Measurements from ENCODE around the gene TTC28.

DNA sequence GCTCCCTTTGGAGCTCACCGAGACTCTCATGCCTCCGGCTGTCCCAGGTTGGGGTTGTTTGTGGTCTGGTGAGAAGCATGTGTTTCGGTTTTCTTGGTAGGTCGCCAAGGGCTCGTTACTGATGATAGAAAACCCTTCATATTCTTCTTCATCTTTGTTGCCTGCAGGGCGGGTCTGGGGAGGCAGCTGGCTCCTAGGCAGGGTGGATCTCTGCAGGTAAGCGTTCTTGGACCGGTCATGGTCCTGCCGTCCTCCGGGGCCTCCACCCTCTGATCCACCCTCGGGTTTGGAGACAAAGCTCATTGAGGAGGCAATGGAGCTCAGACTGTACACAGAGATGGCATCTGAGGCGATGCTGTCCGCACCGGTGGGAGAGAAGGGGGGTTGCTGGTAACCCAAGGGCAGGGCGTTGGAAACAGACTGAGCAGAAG lies 696.3 kb downstream of the TTC28 start:
- TF ChIP-seq EZH2 (IDR thresholded peaks at IDR 0.05) (no peak), EZH2phosphoT487 (IDR thresholded peaks at IDR 0.05) (no peak)
